MM.1S (cell line): ENCODE measurements around the gene MYADM.

ENCODE experiments used
- EZH2 ChIP-seq: fragments of 300-600 bp; sonication (generic); optimal IDR thresholded peaks from 2 replicates; pipeline ENCODE3; 2017; ENCODE audit warnings: low read depth, mild to moderate bottlenecking, antibody characterized with exemption, low read length, mixed read lengths
- EZH2phosphoT487 ChIP-seq: fragments of 300-600 bp; sonication (generic); IDR thresholded peaks from 2 replicates; pipeline ENCODE4 v1.6.1; 2018; ENCODE audit warnings: antibody characterized with exemption, low read length
- TF ChIP-seq, protein P1 (sequence below): fragments of 300-600 bp; sonication (generic); IDR thresholded peaks from 2 replicates; pipeline ENCODE4 v1.5.1; 2016; ENCODE audit warnings: antibody characterized with exemption, low read length, mixed read lengths

DNA sequence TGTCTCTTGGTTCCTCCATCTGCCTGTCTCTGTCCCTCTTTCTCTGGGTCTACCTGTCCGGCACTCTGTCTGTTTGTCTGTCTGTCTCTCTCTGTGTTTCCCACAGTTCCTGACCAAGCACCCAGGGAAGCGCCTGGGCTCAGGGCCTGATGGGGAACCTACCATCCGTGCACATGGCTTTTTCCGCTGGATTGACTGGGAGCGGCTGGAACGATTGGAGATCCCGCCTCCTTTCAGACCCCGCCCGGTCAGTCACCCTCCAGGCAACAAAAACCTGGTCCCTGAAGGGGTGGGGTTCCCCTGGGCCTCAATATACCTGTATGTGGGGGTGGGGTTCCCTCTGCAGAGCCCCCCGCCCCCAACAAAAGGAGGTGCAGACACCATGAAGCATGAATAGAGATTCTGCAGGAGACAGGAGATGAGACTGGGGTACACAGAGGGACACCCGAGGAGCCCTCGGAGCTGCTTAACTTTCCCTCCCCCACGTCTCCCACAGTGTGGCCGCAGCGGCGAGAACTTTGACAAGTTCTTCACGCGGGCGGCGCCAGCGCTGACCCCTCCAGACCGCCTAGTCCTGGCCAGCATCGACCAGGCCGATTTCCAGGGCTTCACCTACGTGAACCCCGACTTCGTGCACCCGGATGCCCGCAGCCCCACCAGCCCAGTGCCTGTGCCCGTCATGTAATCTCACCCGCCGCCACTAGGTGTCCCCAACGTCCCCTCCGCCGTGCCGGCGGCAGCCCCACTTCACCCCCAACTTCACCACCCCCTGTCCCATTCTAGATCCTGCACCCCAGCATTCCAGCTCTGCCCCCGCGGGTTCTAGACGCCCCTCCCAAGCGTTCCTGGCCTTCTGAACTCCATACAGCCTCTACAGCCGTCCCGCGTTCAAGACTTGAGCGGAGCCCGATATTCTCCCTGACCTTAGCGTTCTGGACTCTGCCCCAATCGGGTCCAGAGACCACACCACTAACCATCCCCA lies 38.8 kb downstream of the MYADM start:
- TF ChIP-seq, protein P1, sequence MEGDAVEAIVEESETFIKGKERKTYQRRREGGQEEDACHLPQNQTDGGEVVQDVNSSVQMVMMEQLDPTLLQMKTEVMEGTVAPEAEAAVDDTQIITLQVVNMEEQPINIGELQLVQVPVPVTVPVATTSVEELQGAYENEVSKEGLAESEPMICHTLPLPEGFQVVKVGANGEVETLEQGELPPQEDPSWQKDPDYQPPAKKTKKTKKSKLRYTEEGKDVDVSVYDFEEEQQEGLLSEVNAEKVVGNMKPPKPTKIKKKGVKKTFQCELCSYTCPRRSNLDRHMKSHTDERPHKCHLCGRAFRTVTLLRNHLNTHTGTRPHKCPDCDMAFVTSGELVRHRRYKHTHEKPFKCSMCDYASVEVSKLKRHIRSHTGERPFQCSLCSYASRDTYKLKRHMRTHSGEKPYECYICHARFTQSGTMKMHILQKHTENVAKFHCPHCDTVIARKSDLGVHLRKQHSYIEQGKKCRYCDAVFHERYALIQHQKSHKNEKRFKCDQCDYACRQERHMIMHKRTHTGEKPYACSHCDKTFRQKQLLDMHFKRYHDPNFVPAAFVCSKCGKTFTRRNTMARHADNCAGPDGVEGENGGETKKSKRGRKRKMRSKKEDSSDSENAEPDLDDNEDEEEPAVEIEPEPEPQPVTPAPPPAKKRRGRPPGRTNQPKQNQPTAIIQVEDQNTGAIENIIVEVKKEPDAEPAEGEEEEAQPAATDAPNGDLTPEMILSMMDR: peak; percentile 65
- TF ChIP-seq EZH2 (no peak), EZH2phosphoT487 (no peak)
